Heart left ventricle (tissue), 13 donors: ENCODE measurements around the gene RSPRY1.

Experiments
- POLR2A ChIP-seq, 2 donors: fragments of 450-650 bp; IDR thresholded peaks; one replicate each; pipeline ENCODE4 v1.6.1; 2017; ENCODE audit warnings: antibody characterized with exemption in 2 of 2, mild to moderate bottlenecking in 2 of 2, moderate library complexity in 2 of 2
- TF ChIP-seq, protein P1 (sequence below), 12 donors: fragments of 200-600 bp; sonication (generic) in 4 of 12; IDR thresholded peaks; one replicate each; pipeline versions ENCODE4 v1.5.0 to v1.8.0; 2018 to 2022; ENCODE audit warnings: antibody characterized with exemption in 12 of 12, mild to moderate bottlenecking in 5 of 12
- donor health status: ischemic (EF 13 %, LVEDD 7.1; RV severe dilation, severe dysfunction).
- donor health status: DM: no; HTN: yes; CAD: no.
- donor health status: DM: no; HTN: no; CAD: no.
- donor health status: ischemic (EF 25% LVEDD 6.9; RV normal size, moderate dysfunction).
- donor health status: ischemic (EF 25% LVEDD 5.7; RV mildly dilated, moderate dysfunction).
- donor health status: ischemic (EF 35%, LVEDD 5.7; RV mildly dilated, moderate dysfunction).
- donor health status: nonischemic (EF 11% LVEDD 7.7; RV severe dilation, severe dysfunction).
- donor health status: DM: yes; HTN: yes; CAD: no.
- donor health status: PGD.
- donor health status: ischemic (EF 29% LVEDD 5.4; RV normal size, mild dysfunction).
- donor health status: nonischemic (EF 23%, LVEDD 6.1; RV moderate dilation, normal function).

- TF ChIP-seq, protein P1, sequence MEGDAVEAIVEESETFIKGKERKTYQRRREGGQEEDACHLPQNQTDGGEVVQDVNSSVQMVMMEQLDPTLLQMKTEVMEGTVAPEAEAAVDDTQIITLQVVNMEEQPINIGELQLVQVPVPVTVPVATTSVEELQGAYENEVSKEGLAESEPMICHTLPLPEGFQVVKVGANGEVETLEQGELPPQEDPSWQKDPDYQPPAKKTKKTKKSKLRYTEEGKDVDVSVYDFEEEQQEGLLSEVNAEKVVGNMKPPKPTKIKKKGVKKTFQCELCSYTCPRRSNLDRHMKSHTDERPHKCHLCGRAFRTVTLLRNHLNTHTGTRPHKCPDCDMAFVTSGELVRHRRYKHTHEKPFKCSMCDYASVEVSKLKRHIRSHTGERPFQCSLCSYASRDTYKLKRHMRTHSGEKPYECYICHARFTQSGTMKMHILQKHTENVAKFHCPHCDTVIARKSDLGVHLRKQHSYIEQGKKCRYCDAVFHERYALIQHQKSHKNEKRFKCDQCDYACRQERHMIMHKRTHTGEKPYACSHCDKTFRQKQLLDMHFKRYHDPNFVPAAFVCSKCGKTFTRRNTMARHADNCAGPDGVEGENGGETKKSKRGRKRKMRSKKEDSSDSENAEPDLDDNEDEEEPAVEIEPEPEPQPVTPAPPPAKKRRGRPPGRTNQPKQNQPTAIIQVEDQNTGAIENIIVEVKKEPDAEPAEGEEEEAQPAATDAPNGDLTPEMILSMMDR (IDR thresholded peaks at IDR 0.05) = no peak
- TF ChIP-seq POLR2A (IDR thresholded peaks at IDR 0.05) = no peak
These were observed 67.3 kb downstream of the RSPRY1 start for GRCh38 chr16:57253466-57253865.
